ENCODE measurements around the gene ZNF581.

GRCh38 chr19:55654868-55655647 lies 11.6 kb downstream of the ZNF581 start, which contains the start of gene U2AF2:
- no peak for TF ChIP-seq SP1 (IDR thresholded peaks at IDR 0.05)
- TF ChIP-seq PKNOX1 (IDR thresholded peaks at IDR 0.05) = no peak
- no peak for TF ChIP-seq ZNF384 (IDR thresholded peaks at IDR 0.05)
- TF ChIP-seq FOXM1 (IDR thresholded peaks at IDR 0.05; ENCODE audit: borderline replicate concordance) = no peak
- TF ChIP-seq LEF1 (IDR thresholded peaks at IDR 0.05; ENCODE audit: borderline replicate concordance) = no peak
- no peak for TF ChIP-seq FOXA1 (IDR thresholded peaks at IDR 0.05)
- TF ChIP-seq TARDBP (IDR thresholded peaks at IDR 0.05) = no peak
- TF ChIP-seq ARNT (IDR thresholded peaks at IDR 0.05) = no peak
- TF ChIP-seq NFRKB (IDR thresholded peaks at IDR 0.05) = no peak
- no peak for TF ChIP-seq FOXK2 (IDR thresholded peaks at IDR 0.05)
- TF ChIP-seq SUZ12 (IDR thresholded peaks at IDR 0.05) = no peak
- TF ChIP-seq BHLHE40 (IDR thresholded peaks at IDR 0.05; ENCODE audit: borderline replicate concordance) = no peak
- TF ChIP-seq ELF4 (IDR thresholded peaks at IDR 0.05) = peak; percentile 74

Data from HEK293T (cell line).